Vagina (tissue), 2 donors: Measurements from ENCODE around the gene FGF11. TPM values are rescaled to one million over a fixed set of nuclear protein-coding genes. Genes with fewer than 3 reads are reported as not detected.

Experiments
- DNase-seq, 2 donors: peaks; one replicate each; pipeline ENCODE4 v3.0.0-alpha.2; 2017; ENCODE audit errors: extremely low spot score in 2 of 2
- H3K27ac ChIP-seq: fragments of 200-600 bp; sonication (generic); one replicate; pipeline ENCODE4 v1.5.1; 2019
- H3K27me3 ChIP-seq: fragments of 200-600 bp; sonication (generic); one replicate; pipeline ENCODE4 v1.5.1; 2019
- H3K36me3 ChIP-seq, 2 donors: fragments of 200-600 bp; sonication (generic); one replicate each; pipeline ENCODE4 v1.5.1; 2017 to 2019
- H3K4me1 ChIP-seq: fragments of 200-600 bp; sonication (generic); one replicate; pipeline ENCODE4 v1.5.1; 2019
- H3K4me3 ChIP-seq, 2 donors: fragments of 200-600 bp; sonication (generic); 1 replicate in 1 of 2; 2 replicates in 1 of 2; pipeline ENCODE4 v1.5.1; 2016 to 2019
- H3K9me3 ChIP-seq: fragments of 200-600 bp; sonication (generic); one replicate; pipeline ENCODE4 v1.5.1; 2019
- CTCF ChIP-seq, 3 experiments: fragments of 450-650 bp in 2 of 3; fragments of 200-600 bp in 1 of 3; sonication (generic) in 1 of 3; IDR thresholded peaks; one replicate each; pipeline ENCODE4 v1.5.1; 2017 to 2019; ENCODE audit warnings: antibody characterized with exemption in 3 of 3, mild to moderate bottlenecking in 2 of 3, moderate library complexity in 2 of 3
- POLR2A ChIP-seq, 2 donors: fragments of 450-650 bp; IDR thresholded peaks; one replicate each; pipeline ENCODE4 v1.6.1; 2017; ENCODE audit warnings: antibody characterized with exemption in 2 of 2, mild to moderate bottlenecking in 2 of 2, moderate library complexity in 2 of 2
- POLR2AphosphoS5 ChIP-seq, 2 donors: sonication (generic); formaldehyde crosslinking; IDR thresholded peaks; one replicate each; pipeline ENCODE4 v1.9.0; 2017; ENCODE audit warnings: antibody characterized with exemption in 2 of 2, mild to moderate bottlenecking in 2 of 2, low read depth in 1 of 2; ENCODE audit not compliant: insufficient read depth in 1 of 2
- intact Hi-C: fragments of 100-400 bp; cut with DNase I; formaldehyde crosslinking; loops from one replicate; pipeline ENCODE4 v1.15.1; 2023
- total RNA-seq: library from RNA; depleted of rRNA; stranded (reverse); fragments of >200 nt; gene quantifications from one replicate; pipeline ENCODE4 v1.2.3, GENCODE V29; 2016

FGF11 gene
- total RNA-seq, 1 donor from 2014 or later = 10.8 TPM

GRCh38 chr17:7443499-7444485, 4.5 kb downstream of the FGF11 start:
- Histone ChIP-seq H3K27me3 (no peaks in the 10 kb centered on the region), H3K4me3 (no peak overlapping the region), H3K36me3 (no peaks in the 10 kb centered on the region), H3K27ac (peak overlapping the region; percentile 58), H3K4me1 (peaks cover 47% of the 10 kb centered on the region), H3K9me3 (no peaks in the 10 kb centered on the region)
- intact Hi-C loops = no loop called here
- DNase-seq = no peak
- TF ChIP-seq POLR2AphosphoS5 (IDR thresholded peaks at IDR 0.05; ENCODE audit: insufficient read depth in 1 of 2, low read depth in 1 of 2) (peak in 1 of 2 donors; percentile 28), POLR2A (IDR thresholded peaks at IDR 0.05) (no peak)

- H3K27me3 ChIP-seq = no peaks in the 10 kb centered on the region
- H3K4me1 ChIP-seq = peaks cover 35% of the 10 kb centered on the region
- DNase-seq = no peak
- peak within 1 kb of the TSS; percentile 32 to 33 for H3K4me3 ChIP-seq
- TF ChIP-seq POLR2A (IDR thresholded peaks at IDR 0.05) (no peak), CTCF (IDR thresholded peaks at IDR 0.05) (no peak), POLR2AphosphoS5 (IDR thresholded peaks at IDR 0.05; ENCODE audit: insufficient read depth in 1 of 2, low read depth in 1 of 2) (peak in 1 of 2 donors; percentile 16)
- peak within 1 kb of the TSS; percentile 58 for H3K27ac ChIP-seq
- no peaks in the 10 kb centered on the region for H3K36me3 ChIP-seq
- no peaks in the 10 kb centered on the region for H3K9me3 ChIP-seq
- intact Hi-C loops = no loop called here
Measured at GRCh38 chr17:7444682-7445618, 5.6 kb downstream of the FGF11 start, which contains the start of gene CHRNB1. TSS of gene CHRNB1 (plus strand) at chr17:7445061. CDS start at chr17:7445128, 67 bp downstream.

- DNase-seq = no peak
- no peak for TF ChIP-seq CTCF (IDR thresholded peaks at IDR 0.05)
- TF ChIP-seq POLR2AphosphoS5 (IDR thresholded peaks at IDR 0.05; ENCODE audit: insufficient read depth in 1 of 2, low read depth in 1 of 2) = no peak
- TF ChIP-seq POLR2A (IDR thresholded peaks at IDR 0.05) = no peak
- intact Hi-C loops = no loop called here
- Histone ChIP-seq H3K27me3 (no peaks in the 10 kb centered on the region), H3K4me1 (peaks cover 29% of the 10 kb centered on the region), H3K36me3 (no peaks in the 10 kb centered on the region), H3K9me3 (no peaks in the 10 kb centered on the region), H3K27ac (peak overlapping the region; percentile 58), H3K4me3 (peak overlapping the region; percentile 32 to 33)
Measured at GRCh38 chr17:7445619-7445968, 6.3 kb downstream of the FGF11 start.

GRCh38 chr17:7448461-7448860, 9.1 kb downstream of the FGF11 start:
- DNase-seq = no peak
- Histone ChIP-seq H3K27me3 (no peaks in the 10 kb centered on the region), H3K4me1 (peaks cover 24% of the 10 kb centered on the region), H3K9me3 (no peaks in the 10 kb centered on the region), H3K27ac (no peak overlapping the region), H3K36me3 (no peaks in the 10 kb centered on the region), H3K4me3 (no peak overlapping the region)
- intact Hi-C loops = no loop called here
- TF ChIP-seq CTCF (IDR thresholded peaks at IDR 0.05) = no peak

GRCh38 chr17:7459961-7460545, 20.7 kb downstream of the FGF11 start:
- Histone ChIP-seq H3K36me3 (peaks cover 0 to 25% of the 10 kb centered on the region in 2 donors), H3K9me3 (no peaks in the 10 kb centered on the region), H3K27ac (no peak overlapping the region), H3K4me1 (peaks cover 21% of the 10 kb centered on the region), H3K4me3 (no peak overlapping the region), H3K27me3 (no peaks in the 10 kb centered on the region)
- DNase-seq = no peak
- intact Hi-C loops = no loop called here
- TF ChIP-seq POLR2A (IDR thresholded peaks at IDR 0.05) (no peak), CTCF (IDR thresholded peaks at IDR 0.05) (no peak), POLR2AphosphoS5 (IDR thresholded peaks at IDR 0.05; ENCODE audit: insufficient read depth in 1 of 2, low read depth in 1 of 2) (no peak)
